GM19099 (cell line): Measurements from ENCODE around the gene EPS8L3.

ENCODE experiments used
- POLR2A ChIP-seq: IDR thresholded peaks from 3 replicates; pipeline ENCODE4 v1.6.1; 2011; ENCODE audit warnings: low read depth; ENCODE audit not compliant: insufficient read length; ENCODE audit errors: extremely low read depth

EPS8L3 gene

GRCh38 chr1:109740615-109741373, 22.9 kb downstream of the EPS8L3 start, which contains the start of gene GSTM3:
Gene GSTM3 (minus strand): TSS chr1:109741038. CDS start chr1:109740287, 751 bp downstream.
- no peak for TF ChIP-seq POLR2A

- TF ChIP-seq POLR2A: no peak
Measured at GRCh38 chr1:109739738-109740614, 23.7 kb downstream of the EPS8L3 start.

- TF ChIP-seq POLR2A: no peak
Measured at GRCh38 chr1:109733236-109733870, 30.4 kb downstream of the EPS8L3 start.

- TF ChIP-seq POLR2A: no peak
Measured at GRCh38 chr1:109732390-109732881, 31.3 kb downstream of the EPS8L3 start.

DNA sequence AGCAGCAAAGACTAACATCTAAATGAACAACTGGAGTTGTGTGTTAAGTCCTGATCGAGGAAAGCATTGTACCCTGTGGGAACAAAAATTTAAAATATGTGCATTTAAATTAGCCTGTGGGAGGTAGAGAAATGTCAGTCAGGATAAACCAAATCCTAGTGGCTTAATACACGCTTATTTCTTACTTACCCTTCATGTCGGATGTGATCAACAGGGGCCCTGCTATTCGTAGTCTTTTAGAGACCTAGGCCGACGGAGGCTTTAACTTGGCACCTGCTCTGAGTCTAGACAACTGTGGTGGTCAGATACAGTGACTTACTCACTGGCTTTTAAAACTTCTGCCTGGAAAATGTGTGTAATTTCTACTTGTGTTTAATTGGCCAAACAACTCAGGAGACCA, 33.1 kb downstream of the EPS8L3 start:
- TF ChIP-seq POLR2A: no peak

GRCh38 chr1:109728870-109729269, 34.9 kb downstream of the EPS8L3 start:
- no peak for TF ChIP-seq POLR2A

GRCh38 chr1:109726728-109727373, 36.9 kb downstream of the EPS8L3 start:
- no peak for TF ChIP-seq POLR2A

- no peak for TF ChIP-seq POLR2A
Measured at GRCh38 chr1:109726007-109726406, 37.7 kb downstream of the EPS8L3 start.

- no peak for TF ChIP-seq POLR2A
Measured at GRCh38 chr1:109725510-109725909, 38.2 kb downstream of the EPS8L3 start.

DNA sequence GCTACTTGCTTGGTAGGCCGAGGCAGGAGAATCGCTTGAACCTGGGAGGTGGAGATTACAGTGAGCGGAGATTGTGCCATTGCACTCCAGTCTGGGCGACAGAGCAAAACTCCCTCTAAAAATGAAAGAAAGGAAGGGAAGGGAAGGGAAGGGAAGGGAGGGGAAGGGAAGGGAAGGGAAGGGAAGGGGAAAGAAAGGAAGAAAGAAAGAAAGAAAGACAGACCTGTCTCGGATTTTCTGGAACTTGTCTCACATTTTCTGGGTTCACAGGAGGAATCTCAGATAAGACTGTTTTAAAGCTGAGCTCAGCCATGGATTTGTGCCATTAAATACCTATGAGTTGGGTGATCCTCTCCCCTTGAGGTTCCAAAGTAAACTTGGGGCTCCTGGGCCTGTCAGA, 38.8 kb downstream of the EPS8L3 start:
- no peak for TF ChIP-seq POLR2A

- TF ChIP-seq POLR2A: no peak
Measured at GRCh38 chr1:109722908-109723691, 40.6 kb downstream of the EPS8L3 start.

DNA sequence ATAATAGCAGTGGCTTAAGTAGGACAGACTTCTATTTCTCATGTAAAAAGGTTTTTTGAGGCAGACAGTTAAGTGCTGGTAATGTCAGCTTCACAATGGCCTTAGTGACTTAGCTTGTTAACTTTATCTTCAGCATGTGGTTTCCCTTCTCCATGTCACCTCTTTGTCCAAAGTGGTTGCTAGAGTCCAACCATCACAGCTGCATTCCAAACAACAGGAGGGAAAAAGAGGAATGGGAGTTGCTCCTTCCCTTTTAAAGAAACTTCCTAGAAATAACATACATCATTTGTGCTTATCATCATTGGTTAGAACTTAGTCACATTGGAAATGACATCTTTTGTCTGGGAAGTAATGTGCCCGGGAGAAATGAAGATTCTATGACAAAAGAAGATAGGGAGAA, 41.8 kb downstream of the EPS8L3 start:
- no peak for TF ChIP-seq POLR2A

GRCh38 chr1:109721042-109721441, 42.7 kb downstream of the EPS8L3 start:
- no peak for TF ChIP-seq POLR2A

DNA sequence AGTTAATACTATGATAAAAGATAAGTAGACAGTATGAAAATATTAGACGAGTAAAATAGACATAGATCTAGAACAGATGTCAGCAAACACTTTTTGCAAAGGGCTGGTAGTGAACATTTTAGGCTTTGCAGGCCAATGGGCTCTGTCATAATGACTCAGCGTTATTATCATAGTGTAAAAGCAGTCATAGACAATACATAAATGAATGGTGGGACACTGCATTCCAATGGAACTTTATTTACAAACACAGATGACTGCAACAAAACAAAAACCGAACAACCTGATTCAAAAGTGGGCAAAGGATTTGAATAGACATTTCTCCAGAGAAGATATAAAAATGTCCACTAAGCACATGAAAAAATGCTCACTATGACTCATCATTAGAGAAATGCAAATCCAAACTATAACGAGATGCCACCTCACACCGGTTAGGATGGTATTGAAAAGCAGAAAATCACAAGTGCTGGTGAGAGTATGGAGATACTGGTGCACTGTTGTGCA, 44.3 kb downstream of the EPS8L3 start:
- no peak for TF ChIP-seq POLR2A
